Tibial nerve (tissue), 4 donors: Measurements from ENCODE around the gene DPM2. TPM values are rescaled to one million over a fixed set of nuclear protein-coding genes. Genes with fewer than 3 reads are reported as not detected.
A peak's percentile ranks its signal among the peaks of the same experiment; 100 is the strongest.

Experiments used
- DNase-seq, 2 donors: peaks; one replicate each; pipeline ENCODE4 v3.0.0-alpha.2; 2019; ENCODE audit warnings: low spot score in 2 of 2
- H3K27ac ChIP-seq, 4 donors: fragments of 200-600 bp; sonication (generic) in 3 of 4; one replicate each; pipeline ENCODE4 v1.5.1; 2017 to 2019; ENCODE audit warnings: mild to moderate bottlenecking in 1 of 4
- H3K27me3 ChIP-seq, 2 donors: fragments of 200-600 bp; sonication (generic) in 1 of 2; one replicate each; pipeline versions ENCODE4 v1.5.1 to v1.6.0; 2017 to 2019
- H3K36me3 ChIP-seq, 3 donors: fragments of 200-600 bp; sonication (generic); one replicate each; pipeline ENCODE4 v1.5.1; 2018 to 2019
- H3K4me1 ChIP-seq, 4 donors: fragments of 200-600 bp; sonication (generic) in 3 of 4; one replicate each; pipeline ENCODE4 v1.5.1; 2017 to 2019
- H3K4me3 ChIP-seq, 4 donors: fragments of 200-600 bp; sonication (generic) in 3 of 4; one replicate each; pipeline ENCODE4 v1.5.1; 2017 to 2019; ENCODE audit warnings: mild to moderate bottlenecking in 1 of 4, moderate library complexity in 1 of 4
- H3K9me3 ChIP-seq, 4 donors: fragments of 200-600 bp; sonication (generic) in 3 of 4; one replicate each; pipeline ENCODE4 v1.5.1; 2017 to 2019
- EP300 ChIP-seq, 2 donors: sonication (generic); formaldehyde crosslinking; IDR thresholded peaks; one replicate each; pipeline ENCODE4 v1.6.1; 2017; ENCODE audit warnings: antibody characterized with exemption in 2 of 2, mild to moderate bottlenecking in 1 of 2
- POLR2A ChIP-seq, 2 donors: fragments of 450-650 bp; IDR thresholded peaks; one replicate each; pipeline ENCODE4 v1.6.1; 2017; ENCODE audit warnings: antibody characterized with exemption in 2 of 2, mild to moderate bottlenecking in 2 of 2, moderate library complexity in 2 of 2
- WGBS, 2 donors: methylation state at CpG; one replicate each; pipeline ENCODE4 v1.1.5; 2018; 5-methylcytosine and 5-hydroxymethylcytosine counted together
- total RNA-seq, 4 donors: library from RNA; depleted of rRNA; stranded (reverse); fragments of >200 nt; gene quantifications; one replicate each; pipeline ENCODE4 v1.1.0, GENCODE V29; 2016
- TF ChIP-seq, protein P1 (sequence below), 5 experiments: fragments of 200-600 bp in 3 of 5; fragments of 450-650 bp in 2 of 5; sonication (generic) in 3 of 5; IDR thresholded peaks; one replicate each; pipeline ENCODE4 v1.5.1; 2016 to 2019; ENCODE audit warnings: antibody characterized with exemption in 5 of 5, mild to moderate bottlenecking in 3 of 5, moderate library complexity in 2 of 5

Gene DPM2
- total RNA-seq, 4 donors from 2014 or later, result 9.0 to 21.9 (median 14.7) TPM

DNA sequence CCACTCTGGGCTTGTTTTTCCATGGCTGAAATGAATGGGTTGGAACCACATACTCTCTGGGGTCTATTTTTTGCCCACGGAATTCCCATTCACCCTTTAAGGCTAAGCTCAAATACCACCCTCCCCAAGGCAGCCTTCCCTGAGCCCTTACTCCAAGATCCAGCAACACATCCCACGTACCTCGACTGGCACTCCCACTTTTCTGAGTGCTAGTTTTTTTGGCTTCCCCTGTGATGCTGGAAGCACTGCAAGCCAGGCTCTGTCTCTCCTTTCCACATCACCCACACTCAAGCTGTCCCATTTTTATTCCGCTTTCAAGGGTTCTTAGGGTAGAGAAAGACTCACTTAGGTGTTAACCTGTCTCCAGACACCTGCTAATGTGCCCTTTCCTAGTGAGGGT is 44.3 kb downstream of the DPM2 start:
- Histone ChIP-seq H3K4me3 (no peak overlapping the region), H3K27ac (no peak overlapping the region), H3K36me3 (peaks cover 5 to 80% (median 35%) of the 10 kb centered on the region in 3 donors), H3K9me3 (peaks cover 0 to 13% (median 0%) of the 10 kb centered on the region in 4 donors), H3K27me3 (no peaks in the 10 kb centered on the region), H3K4me1 (peaks cover 0 to 31% (median 20%) of the 10 kb centered on the region in 4 donors)
- no peak for DNase-seq
- WGBS, 2 donors, result 95 to 96% methylated on average over 4 of the region's 4 CpGs
- TF ChIP-seq, protein P1, sequence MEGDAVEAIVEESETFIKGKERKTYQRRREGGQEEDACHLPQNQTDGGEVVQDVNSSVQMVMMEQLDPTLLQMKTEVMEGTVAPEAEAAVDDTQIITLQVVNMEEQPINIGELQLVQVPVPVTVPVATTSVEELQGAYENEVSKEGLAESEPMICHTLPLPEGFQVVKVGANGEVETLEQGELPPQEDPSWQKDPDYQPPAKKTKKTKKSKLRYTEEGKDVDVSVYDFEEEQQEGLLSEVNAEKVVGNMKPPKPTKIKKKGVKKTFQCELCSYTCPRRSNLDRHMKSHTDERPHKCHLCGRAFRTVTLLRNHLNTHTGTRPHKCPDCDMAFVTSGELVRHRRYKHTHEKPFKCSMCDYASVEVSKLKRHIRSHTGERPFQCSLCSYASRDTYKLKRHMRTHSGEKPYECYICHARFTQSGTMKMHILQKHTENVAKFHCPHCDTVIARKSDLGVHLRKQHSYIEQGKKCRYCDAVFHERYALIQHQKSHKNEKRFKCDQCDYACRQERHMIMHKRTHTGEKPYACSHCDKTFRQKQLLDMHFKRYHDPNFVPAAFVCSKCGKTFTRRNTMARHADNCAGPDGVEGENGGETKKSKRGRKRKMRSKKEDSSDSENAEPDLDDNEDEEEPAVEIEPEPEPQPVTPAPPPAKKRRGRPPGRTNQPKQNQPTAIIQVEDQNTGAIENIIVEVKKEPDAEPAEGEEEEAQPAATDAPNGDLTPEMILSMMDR (IDR thresholded peaks at IDR 0.05), result no peak
- TF ChIP-seq EP300 (IDR thresholded peaks at IDR 0.05) (no peak), POLR2A (IDR thresholded peaks at IDR 0.05) (no peak)

DNA sequence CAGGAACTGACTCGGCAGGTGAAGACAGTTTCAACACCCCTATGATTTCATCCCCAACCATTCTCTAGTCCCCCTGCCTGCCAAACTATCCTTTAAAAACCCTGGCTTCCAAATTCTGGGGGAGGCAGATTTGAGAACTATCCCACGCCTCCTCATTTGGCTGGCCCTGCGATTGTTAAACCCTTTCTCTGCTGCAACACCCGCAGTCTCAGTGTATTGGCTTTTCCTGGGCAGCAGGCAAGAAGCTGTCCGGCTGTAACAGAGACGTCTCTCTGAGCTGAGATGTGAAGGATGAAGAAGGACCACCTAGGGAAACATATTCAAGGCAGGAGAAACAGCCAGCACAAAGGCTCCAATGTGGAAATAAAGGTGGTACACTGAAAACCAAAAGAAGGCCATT is 44.8 kb downstream of the DPM2 start:
- DNase-seq, result no peak
- Histone ChIP-seq H3K9me3 (peaks cover 0 to 13% (median 0%) of the 10 kb centered on the region in 4 donors), H3K27me3 (no peaks in the 10 kb centered on the region), H3K4me1 (peaks cover 0 to 29% (median 16%) of the 10 kb centered on the region in 4 donors), H3K36me3 (peaks cover 5 to 85% (median 35%) of the 10 kb centered on the region in 3 donors), H3K27ac (no peak overlapping the region), H3K4me3 (no peak overlapping the region)
- 93 to 96% methylated on average over 6 of the region's 6 CpGs for WGBS, 2 donors
- TF ChIP-seq, protein P1 (IDR thresholded peaks at IDR 0.05), result no peak
- TF ChIP-seq EP300 (IDR thresholded peaks at IDR 0.05) (no peak), POLR2A (IDR thresholded peaks at IDR 0.05) (no peak)

DNA sequence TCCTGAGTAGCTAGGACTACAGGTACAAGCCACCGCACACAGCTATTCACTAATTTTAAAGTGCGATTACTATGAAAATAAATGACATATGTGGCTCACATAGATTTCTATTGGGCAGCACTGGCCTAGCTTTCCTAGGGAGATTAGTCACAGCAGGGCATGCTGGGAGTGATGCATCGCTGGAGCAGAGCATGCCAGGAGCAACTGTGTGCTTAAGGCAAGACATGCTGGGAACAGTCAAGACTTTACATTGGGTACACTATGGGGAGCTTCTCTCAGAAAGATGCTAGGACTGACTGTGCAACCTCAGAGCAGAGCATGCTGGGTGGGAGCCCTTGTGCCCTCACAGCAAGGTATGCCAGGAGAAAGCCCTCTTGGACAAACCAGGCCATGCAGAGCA is 47.6 kb downstream of the DPM2 start:
- Histone ChIP-seq H3K36me3 (peaks cover 9 to 100% (median 50%) of the 10 kb centered on the region in 3 donors), H3K4me3 (no peak overlapping the region), H3K9me3 (peaks cover 0 to 13% (median 0%) of the 10 kb centered on the region in 4 donors), H3K4me1 (peaks cover 0 to 20% (median 12%) of the 10 kb centered on the region in 4 donors), H3K27me3 (no peaks in the 10 kb centered on the region), H3K27ac (no peak overlapping the region)
- 94 to 98% methylated on average over 3 of the region's 3 CpGs for WGBS, 2 donors
- TF ChIP-seq, protein P1 (IDR thresholded peaks at IDR 0.05), result no peak
- TF ChIP-seq POLR2A (IDR thresholded peaks at IDR 0.05) (no peak), EP300 (IDR thresholded peaks at IDR 0.05) (no peak)
- no peak for DNase-seq

DNA sequence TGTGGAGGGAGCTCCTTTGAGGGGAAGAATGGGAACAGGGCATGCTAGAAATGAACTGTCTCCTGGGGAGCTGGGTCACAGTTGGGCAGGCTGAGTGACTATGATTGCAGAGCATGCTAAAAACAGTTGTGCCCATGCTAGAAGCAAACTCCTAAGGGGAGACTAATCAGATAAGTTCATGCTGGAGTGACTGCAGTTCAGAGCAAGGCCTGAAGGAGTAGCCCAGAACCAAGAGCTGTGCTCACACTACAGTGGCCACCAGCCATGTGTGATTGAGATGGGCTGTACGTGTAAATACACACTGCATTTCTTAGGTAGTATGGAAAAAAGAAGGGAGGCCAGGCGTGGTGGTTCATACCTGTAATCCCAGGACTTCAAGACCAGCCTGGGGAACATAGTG is 49.9 kb downstream of the DPM2 start:
- no peak for DNase-seq
- WGBS, 2 donors, result 66 to 76% methylated on average over 2 of the region's 2 CpGs
- Histone ChIP-seq H3K36me3 (peaks cover 9 to 96% (median 28%) of the 10 kb centered on the region in 3 donors), H3K27me3 (no peaks in the 10 kb centered on the region), H3K9me3 (peaks cover 0 to under 1% (median 0%) of the 10 kb centered on the region in 4 donors), H3K4me1 (peaks cover 0 to 35% (median 14%) of the 10 kb centered on the region in 4 donors), H3K27ac (peak overlapping the region in 1 of 4 donors; percentile 11), H3K4me3 (no peak overlapping the region)
- no peak for TF ChIP-seq POLR2A (IDR thresholded peaks at IDR 0.05)
- TF ChIP-seq, protein P1 (IDR thresholded peaks at IDR 0.05), result no peak
- no peak for TF ChIP-seq EP300 (IDR thresholded peaks at IDR 0.05)

DNA sequence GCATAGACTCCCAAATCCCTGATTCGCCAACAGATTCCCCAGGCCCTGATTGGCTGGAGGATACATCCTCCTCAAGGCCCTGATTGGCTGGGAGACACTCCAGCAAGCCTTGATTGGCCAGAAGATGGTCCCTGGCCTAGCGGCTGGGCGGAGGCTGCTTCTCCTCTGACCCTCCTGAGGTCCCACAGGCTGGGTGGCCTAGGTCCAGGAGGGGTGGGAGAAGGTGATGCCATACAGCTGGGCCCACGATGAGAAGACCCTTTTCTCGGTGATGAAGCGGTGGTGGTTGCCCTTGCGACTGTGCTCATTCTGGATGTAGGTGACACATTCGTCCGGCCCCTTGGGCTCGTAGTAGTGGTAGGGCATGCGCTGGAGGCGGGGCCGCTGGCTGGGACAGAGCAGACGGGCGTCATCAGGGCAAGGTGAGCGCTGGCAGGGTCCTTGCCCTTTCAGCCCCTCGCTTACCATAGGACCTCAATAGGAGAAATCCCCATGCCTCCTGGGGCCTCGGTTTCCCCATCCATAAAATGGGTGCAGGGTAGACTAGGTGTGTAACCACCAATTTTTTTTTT is 51.2 kb downstream of the DPM2 start:
- no peak for TF ChIP-seq POLR2A (IDR thresholded peaks at IDR 0.05)
- TF ChIP-seq EP300 (IDR thresholded peaks at IDR 0.05), result no peak
- TF ChIP-seq, protein P1 (IDR thresholded peaks at IDR 0.05), result no peak
- 95 to 97% methylated on average over 15 to 18 of the region's 18 CpGs for WGBS, 2 donors
- Histone ChIP-seq H3K27me3 (no peaks in the 10 kb centered on the region), H3K27ac (peak overlapping the region in 2 of 4 donors; percentile 63 to 76), H3K36me3 (peaks cover 9 to 90% (median 27%) of the 10 kb centered on the region in 3 donors), H3K9me3 (no peaks in the 10 kb centered on the region), H3K4me3 (no peak overlapping the region), H3K4me1 (peaks cover 0 to 35% (median 14%) of the 10 kb centered on the region in 4 donors)
- no peak for DNase-seq
